Measurements from ENCODE around the gene NUDT14. TPM values are rescaled to one million over a fixed set of nuclear protein-coding genes. Genes with fewer than 3 reads are reported as not detected.

Gene NUDT14
- total RNA-seq, 1 experiment from 2014 or later = 31.8 TPM

DNA sequence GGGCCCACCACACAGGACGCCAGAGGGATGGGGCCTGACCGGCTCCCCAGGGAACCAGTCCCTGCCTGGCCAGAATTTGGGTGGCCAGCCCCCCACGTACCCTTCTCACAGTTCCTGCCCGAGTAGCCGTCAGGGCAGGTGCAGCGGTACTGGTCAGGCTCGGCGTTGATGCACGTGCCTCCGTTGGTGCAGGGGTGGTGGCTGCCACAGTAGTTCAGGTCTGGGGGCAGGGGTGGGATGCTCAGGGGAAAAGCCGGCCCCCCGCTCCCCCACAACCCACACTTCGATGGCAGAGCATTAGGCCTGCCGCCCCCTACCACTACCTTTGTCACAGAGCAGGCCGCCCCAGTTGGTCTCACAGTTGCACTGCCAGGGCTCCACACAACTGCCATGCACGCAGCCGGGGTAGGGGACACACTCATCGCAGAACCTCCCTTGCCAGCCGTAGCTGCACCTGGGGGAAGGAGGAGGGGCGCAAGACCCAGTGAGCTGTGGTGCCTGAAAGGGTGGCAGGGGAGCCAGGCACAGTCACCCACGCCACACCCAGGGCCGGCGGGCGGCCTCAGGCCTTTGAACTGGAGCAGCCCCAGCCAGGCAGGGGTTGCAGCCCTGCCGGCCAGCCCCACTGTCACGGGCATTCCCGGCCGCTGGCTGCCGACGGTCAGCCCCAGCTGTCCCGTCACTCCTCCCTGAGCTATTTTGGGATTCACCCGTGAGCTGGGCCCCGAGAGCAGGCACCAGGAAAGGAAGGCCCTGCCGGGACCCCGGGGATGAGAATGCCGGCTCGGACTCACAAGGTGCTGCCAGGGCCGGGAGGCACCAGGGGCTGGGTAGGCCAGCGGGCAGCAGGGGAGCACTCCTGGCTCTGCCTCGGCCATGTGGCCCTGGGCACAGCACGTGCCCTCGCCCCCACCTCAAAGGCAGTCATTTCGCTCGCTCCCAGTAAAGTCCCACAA lies 29.0 kb downstream of the NUDT14 start:
- peaks cover 86% of the 10 kb centered on the region for H3K36me3 ChIP-seq
- H3K27me3 ChIP-seq (replicated peaks) = no peaks in the 10 kb centered on the region
- H3K4me1 ChIP-seq (replicated peaks) = no peaks in the 10 kb centered on the region
- H3K27ac ChIP-seq = no peak overlapping the region
- no peak overlapping the region for H3K4me3 ChIP-seq
- H3K9me3 ChIP-seq (replicated peaks) = no peaks in the 10 kb centered on the region
- no peak for DNase-seq (ENCODE audit: low read depth in 1 of 2, low spot score in 2 of 2)

DNA sequence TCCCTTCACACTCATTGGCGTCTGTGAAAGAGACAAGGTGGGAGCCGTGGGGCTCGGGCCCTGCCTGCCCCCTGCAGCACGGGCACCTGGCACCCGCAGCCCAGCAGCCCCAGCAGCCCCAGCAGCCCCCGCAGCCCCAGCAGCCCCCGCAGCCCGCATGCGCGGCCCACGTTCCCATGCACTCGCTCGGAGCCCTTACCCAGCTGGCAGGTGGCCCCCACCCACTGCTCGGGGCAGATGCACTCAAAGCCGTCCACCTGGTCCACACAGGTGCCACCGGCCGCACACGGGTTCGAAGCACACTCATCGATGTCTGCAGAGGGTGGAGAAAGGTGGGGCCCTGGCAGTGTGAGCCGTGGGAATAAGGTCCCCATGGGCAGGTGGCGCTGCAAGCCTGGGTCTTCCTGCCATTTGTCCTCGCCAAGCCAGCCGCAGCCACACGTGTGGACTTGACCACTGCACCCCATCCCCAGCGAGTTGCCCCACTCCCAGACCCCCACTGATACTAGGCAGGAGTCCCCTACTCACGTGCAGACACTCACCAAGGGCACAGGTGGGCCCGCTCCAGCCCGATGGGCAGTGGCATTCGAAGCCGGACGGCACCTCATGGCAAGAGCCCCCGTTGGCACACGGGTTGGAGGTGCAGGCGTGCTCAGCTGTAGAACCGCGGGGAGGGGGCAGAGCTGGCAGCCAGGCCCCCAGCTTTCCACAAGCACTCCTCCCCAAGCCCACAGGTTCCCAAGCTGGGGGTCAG lies 29.9 kb downstream of the NUDT14 start:
- no peak overlapping the region for H3K27ac ChIP-seq
- H3K9me3 ChIP-seq (replicated peaks) = no peaks in the 10 kb centered on the region
- no peak for DNase-seq (ENCODE audit: low read depth in 1 of 2, low spot score in 2 of 2)
- no peak overlapping the region for H3K4me3 ChIP-seq
- peaks cover 86% of the 10 kb centered on the region for H3K36me3 ChIP-seq
- no peaks in the 10 kb centered on the region for H3K4me1 ChIP-seq (replicated peaks)
- H3K27me3 ChIP-seq (replicated peaks) = no peaks in the 10 kb centered on the region

DNA sequence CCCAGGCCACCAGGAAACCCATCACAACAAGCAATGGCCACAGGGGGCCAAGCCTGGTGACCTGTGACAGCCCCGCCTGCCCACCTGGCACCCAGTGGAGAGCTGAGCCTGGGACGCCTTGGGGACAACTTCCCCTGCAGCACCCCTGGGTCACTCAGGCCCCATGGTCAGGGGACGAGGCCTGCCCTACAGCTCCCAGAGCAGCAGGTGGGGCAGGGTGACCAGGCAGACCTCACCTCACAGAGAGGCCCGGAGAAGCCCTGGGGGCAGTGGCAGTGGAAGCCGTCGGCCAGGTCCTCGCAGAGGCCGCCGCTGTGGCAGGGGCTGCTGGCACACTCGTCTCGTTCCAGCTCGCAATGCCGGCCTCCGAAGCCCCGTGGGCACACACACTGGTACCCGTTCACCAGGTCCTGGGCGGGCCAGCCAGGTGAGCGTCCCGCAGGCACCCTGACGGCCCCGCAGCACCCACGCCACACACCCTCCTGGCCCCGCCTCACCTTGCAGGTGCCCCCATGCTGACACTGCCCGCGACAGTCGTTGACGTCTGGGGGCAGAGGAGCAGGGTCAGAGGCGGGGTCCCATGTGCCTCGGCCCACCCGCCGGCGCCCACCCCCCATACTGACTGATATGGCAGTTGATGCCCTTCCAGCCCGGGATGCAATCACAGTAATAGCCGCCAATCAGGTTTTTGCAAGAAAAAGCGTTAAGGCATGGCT lies 30.6 kb downstream of the NUDT14 start:
- no peak for DNase-seq (ENCODE audit: low read depth in 1 of 2, low spot score in 2 of 2)
- Histone ChIP-seq H3K36me3 (peaks cover 86% of the 10 kb centered on the region), H3K4me3 (no peak overlapping the region), H3K27ac (no peak overlapping the region), H3K4me1 (replicated peaks) (no peaks in the 10 kb centered on the region), H3K9me3 (replicated peaks) (no peaks in the 10 kb centered on the region), H3K27me3 (replicated peaks) (no peaks in the 10 kb centered on the region)

DNA sequence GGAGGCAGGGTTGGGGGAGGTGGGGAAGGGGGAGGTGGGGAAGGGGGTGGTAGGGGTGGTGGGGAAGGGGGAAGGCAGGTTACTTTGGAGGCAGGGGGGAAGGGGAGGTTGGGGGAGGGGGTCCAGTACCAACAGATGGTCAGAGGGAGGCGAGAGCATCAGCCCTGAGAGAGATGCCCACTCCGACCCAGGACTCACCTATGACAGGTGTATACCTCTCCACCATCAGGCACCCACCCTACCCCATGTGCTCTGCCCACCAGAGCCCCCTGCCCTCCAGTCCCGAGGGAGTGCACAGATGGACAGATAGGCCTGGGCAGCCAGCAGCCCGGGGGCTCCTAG lies 31.1 kb downstream of the NUDT14 start:
- no peak overlapping the region for H3K27ac ChIP-seq
- no peaks in the 10 kb centered on the region for H3K27me3 ChIP-seq (replicated peaks)
- no peaks in the 10 kb centered on the region for H3K4me1 ChIP-seq (replicated peaks)
- H3K9me3 ChIP-seq (replicated peaks) = no peaks in the 10 kb centered on the region
- no peak overlapping the region for H3K4me3 ChIP-seq
- DNase-seq (ENCODE audit: low read depth in 1 of 2, low spot score in 2 of 2) = no peak
- peaks cover 86% of the 10 kb centered on the region for H3K36me3 ChIP-seq

DNA sequence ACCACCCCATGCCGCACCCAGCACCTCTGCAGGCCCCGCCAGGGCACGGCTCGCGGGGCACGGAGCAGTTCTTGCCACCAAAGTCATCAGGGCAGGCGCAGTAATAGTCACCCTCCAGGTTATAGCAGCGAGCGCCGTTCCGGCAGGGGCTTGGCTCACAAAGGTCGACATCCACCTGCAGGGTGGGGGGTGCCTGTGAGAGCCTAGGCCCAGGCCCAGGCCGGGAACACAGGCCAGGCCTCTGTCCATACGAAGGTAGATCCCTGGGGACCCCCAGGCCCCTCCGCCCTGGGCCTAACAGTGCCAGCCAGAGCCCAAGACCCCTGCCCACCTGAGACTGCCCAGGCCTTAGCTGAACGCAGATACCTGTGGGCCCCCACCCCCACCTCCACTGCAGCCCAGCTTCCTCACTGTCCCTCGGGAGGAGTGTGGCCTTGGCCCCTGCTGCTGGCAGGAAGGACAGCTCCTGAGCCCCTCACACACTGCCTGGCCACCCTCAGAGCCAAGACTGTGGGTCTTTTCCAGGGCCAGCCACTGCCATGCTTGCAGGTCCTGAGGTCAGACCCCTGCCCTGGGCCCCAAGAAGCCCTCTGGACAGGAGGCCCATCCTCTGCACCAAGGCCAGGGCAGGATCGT lies 31.8 kb downstream of the NUDT14 start:
- H3K4me1 ChIP-seq (replicated peaks) = no peaks in the 10 kb centered on the region
- H3K36me3 ChIP-seq = peaks cover 89% of the 10 kb centered on the region
- H3K4me3 ChIP-seq = no peak overlapping the region
- no peak overlapping the region for H3K27ac ChIP-seq
- H3K27me3 ChIP-seq (replicated peaks) = no peaks in the 10 kb centered on the region
- H3K9me3 ChIP-seq (replicated peaks) = no peaks in the 10 kb centered on the region
- DNase-seq (ENCODE audit: low read depth in 1 of 2, low spot score in 2 of 2) = no peak

DNA sequence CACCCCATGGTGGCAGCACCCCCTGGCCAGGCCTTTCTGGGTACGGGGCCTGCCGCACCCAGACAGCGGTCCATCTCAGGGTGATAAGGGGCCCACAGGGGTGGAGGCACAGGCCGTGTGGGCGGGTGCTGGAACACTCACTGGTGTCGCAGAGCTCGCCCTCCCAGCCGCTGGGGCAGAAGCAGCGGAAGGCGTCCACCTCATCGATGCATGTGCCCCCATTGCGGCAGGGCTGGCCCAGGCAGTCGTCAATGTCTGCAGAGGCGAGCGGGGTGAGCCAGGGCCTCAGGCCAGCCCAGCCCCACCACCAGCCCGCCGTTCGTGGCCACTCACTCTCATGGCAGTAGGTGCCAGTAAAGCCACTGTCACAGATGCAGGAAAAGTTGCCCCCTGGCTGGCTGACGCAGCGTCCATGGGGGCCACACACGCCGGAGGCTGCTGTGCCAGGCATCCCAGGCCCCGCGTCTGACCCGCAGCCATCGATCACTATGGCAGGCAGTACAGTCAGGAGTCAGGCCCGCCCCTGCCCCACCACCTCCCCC lies 32.4 kb downstream of the NUDT14 start:
- peaks cover 88% of the 10 kb centered on the region for H3K36me3 ChIP-seq
- no peak overlapping the region for H3K27ac ChIP-seq
- no peaks in the 10 kb centered on the region for H3K27me3 ChIP-seq (replicated peaks)
- H3K4me1 ChIP-seq (replicated peaks) = no peaks in the 10 kb centered on the region
- no peak overlapping the region for H3K4me3 ChIP-seq
- no peaks in the 10 kb centered on the region for H3K9me3 ChIP-seq (replicated peaks)
- no peak for DNase-seq (ENCODE audit: low read depth in 1 of 2, low spot score in 2 of 2)

DNA sequence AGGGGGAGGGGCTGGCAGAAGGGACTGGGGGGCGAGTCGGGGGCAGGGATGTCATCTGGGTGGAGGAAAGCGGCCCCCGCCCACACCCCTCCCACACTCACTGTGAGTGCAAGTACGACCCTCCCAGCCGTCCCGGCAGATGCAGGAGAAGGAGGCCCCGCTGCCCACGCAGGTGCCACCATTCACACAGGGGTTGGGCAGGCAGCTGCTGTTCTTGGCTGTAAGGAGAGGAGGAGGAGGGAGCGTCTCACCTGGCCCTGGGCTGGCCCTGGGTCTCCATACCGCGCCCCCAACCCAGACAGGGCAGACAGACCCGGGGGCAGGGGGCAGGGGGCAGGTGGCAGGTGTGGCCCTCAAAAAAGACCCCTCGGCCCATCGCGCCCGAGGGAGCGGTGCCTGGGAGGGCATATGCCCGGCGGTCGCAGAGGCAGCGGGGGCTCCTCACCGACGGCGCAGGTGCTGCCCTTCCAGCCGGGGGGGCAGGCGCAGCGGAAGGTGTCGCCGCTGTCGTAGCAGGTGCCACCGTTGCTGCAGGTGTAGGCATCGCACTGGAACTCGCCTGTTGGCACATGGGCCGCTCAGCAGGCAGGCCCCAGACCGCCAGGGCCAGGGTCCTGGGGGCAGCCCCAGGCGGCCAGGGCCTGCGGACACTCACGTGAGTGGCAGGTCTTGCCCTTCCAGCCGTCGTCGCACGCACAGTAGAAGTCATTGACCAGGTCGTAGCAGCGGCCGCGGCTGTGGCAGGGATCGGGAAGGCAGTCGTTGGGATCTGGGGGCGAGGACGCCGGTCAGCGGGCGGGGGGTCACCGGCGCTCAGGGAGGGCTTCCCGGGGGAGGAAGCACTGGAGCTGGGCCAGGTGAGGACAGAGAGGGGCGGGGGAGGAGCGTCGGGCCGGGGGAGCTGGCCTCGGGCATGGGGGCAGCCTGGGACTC lies 33.2 kb downstream of the NUDT14 start:
- no peak for DNase-seq (ENCODE audit: low read depth in 1 of 2, low spot score in 2 of 2)
- H3K27me3 ChIP-seq (replicated peaks) = no peaks in the 10 kb centered on the region
- no peak overlapping the region for H3K27ac ChIP-seq
- H3K36me3 ChIP-seq = peaks cover 87% of the 10 kb centered on the region
- H3K9me3 ChIP-seq (replicated peaks) = no peaks in the 10 kb centered on the region
- no peak overlapping the region for H3K4me3 ChIP-seq
- no peaks in the 10 kb centered on the region for H3K4me1 ChIP-seq (replicated peaks)

DNA sequence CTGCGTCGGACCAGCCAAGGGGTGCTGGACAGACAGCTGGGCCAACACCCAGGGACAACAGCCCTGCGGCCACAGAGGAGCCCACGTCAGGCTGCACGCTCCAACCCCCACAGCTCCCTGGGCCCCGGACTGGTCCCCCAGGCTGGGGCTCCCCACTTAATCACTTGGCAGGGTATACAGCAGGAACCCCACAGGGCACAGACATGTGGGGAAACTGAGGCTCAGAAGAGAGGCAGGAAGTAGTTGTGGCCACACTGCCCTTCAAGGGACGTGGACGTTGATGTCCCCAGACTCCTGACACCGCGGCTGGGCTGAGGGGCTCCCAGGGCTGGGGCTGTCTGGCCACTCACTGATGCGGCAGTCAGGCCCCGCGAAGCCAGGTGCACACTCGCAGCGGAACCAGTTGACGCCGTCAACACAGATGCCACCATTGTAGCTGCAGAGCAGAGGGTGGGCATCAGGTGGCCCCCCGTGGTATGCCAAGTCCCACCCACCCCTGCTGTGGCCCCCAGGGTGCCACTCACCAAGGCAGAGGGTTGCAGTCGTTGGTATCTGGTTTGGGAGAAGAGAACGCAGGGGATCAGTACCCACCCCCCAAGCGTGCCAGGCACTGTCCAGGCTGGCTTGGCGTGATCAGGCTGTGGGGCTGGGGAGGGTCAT lies 34.0 kb downstream of the NUDT14 start:
- peaks cover 87% of the 10 kb centered on the region for H3K36me3 ChIP-seq
- no peaks in the 10 kb centered on the region for H3K4me1 ChIP-seq (replicated peaks)
- no peak overlapping the region for H3K4me3 ChIP-seq
- H3K27ac ChIP-seq = no peak overlapping the region
- DNase-seq (ENCODE audit: low read depth in 1 of 2, low spot score in 2 of 2) = no peak
- no peaks in the 10 kb centered on the region for H3K27me3 ChIP-seq (replicated peaks)
- no peaks in the 10 kb centered on the region for H3K9me3 ChIP-seq (replicated peaks)

DNA sequence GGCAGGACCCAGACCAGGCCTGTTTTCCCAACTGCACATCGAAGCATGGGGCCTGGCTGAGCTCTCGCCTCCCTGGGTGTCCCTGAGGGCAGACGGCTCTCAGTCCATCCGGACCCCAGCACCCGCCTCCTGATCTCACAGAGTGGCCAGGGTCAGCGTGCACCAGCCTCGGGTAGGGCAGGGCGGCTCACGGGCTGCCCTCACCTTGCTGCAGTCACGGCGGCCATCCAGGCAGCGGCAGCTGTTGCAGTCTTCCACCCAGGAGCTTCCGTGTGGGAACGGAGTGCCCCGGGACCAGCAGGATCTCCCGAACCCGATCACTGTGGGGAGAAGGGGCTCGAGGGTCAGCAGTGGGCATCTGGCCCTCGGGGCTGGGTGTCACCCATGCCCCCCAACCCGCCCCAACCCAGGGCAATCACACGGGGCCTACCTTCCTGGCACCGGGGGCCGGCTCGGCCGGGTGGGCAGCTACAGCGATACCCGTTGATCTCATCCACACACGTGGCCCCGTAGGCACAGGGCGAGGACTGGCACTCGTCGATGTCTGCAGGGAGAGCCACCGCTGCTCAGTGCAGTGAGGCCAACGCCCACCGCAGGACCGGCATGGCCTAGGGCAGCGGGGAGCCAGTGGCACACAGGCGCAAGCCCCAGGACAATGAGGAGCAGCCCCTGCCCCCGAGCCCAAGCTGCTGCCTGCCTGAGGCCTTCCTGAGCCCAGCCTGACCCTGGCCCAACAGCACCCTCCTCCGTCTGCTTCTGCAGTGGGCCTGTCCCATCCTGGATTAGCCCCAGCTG lies 34.7 kb downstream of the NUDT14 start:
- Histone ChIP-seq H3K4me3 (no peak overlapping the region), H3K27ac (no peak overlapping the region), H3K27me3 (replicated peaks) (no peaks in the 10 kb centered on the region), H3K4me1 (replicated peaks) (no peaks in the 10 kb centered on the region), H3K36me3 (peaks cover 87% of the 10 kb centered on the region), H3K9me3 (replicated peaks) (0 out of 2 replicates have a peak, but pooled peaks cover under 1% of the 10 kb centered on the region)
- DNase-seq (ENCODE audit: low read depth in 1 of 2, low spot score in 2 of 2) = no peak

DNA sequence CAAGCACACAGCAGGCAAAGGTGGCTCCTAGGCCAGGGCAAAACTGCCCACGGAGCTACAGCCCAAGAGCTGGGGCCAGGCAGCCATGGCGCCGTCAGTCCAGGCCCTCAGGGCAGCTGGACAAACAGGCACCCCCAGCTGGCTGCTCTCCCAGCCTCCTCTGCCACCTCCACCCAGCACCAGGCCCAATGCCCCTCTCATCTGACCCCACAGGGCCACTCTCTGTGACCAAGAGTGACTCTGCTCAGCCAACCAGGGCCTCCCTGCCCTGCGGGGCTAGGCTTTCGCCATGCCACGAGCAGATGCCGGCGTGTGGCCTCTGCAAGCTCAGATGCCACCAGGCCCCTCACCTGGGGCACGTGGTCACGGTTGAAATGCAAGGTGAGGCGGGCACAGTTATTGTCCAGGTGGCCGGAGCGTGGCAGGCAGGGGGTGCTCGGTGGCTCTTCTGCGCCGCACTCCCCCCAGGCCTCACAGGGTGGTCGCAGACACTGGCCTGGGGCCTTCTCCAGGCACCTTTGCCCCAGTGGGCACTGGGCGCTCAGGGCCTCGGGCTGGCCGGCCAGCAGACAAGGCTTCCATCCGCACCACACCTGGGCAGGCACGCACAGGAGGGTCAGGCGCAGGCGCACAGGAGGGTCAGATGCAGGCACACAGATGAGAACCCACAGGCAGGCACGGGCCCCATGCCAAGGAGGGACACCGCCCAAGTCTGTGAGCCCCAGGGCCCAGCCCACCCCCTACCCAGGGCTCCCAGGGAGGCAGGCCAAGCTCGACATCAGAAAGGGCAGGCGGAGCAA lies 35.5 kb downstream of the NUDT14 start:
- no peak for DNase-seq (ENCODE audit: low read depth in 1 of 2, low spot score in 2 of 2)
- Histone ChIP-seq H3K27me3 (replicated peaks) (no peaks in the 10 kb centered on the region), H3K27ac (no peak overlapping the region), H3K4me1 (replicated peaks) (no peaks in the 10 kb centered on the region), H3K9me3 (replicated peaks) (0 out of 2 replicates have a peak, but pooled peaks cover 4% of the 10 kb centered on the region), H3K4me3 (no peak overlapping the region), H3K36me3 (peaks cover 89% of the 10 kb centered on the region)
